HepG2 (cell line): ENCODE data around the gene KXD1. TPM values are rescaled to one million over a fixed set of nuclear protein-coding genes. Genes with fewer than 3 reads are reported as not detected.

Experiments
- ATAC-seq: fragments of 200-7000 bp; cut with Tn5 transposase; 3 replicates; pipeline ENCODE4 v1.9.1; 2020; ENCODE audit warnings: mild to moderate bottlenecking, moderate library complexity
- BruUV-seq: library from RNA; stranded (reverse); fragments of 400-500 nt; replicated peaks from 2 replicates; lab custom pipeline; 2021; lab: Mats Ljungman, UMichigan
- CTCF ChIA-PET: fragments of 300-600 bp; formaldehyde crosslinking; extraction: SDS; loops from one replicate; lab custom pipeline; 2021; ENCODE audit warnings: low total read pairs, inconsistent platforms, low intra/inter-chr PET ratio; lab: Yijun Ruan, JAX
- POLR2A ChIA-PET: fragments of 350-600 bp; sonication (Branson Sonifier 250); formaldehyde crosslinking; loops from one replicate; lab custom pipeline; 2020; ENCODE audit warnings: antibody characterized with exemption, inconsistent platforms; lab: Yijun Ruan, JAX
- DNase-seq: peaks from one replicate; pipeline ENCODE4 v3.0.0-alpha.2; 2015; ENCODE audit warnings: low spot score
- FAIRE-seq: peaks from 3 replicates; lab custom pipeline; 2011; peaks lifted over from hg19 to GRCh38; lab: Jason Lieb, UNC
- H2AFZ ChIP-seq: one replicate; pipeline ENCODE4 v1.6.1; 2011; ENCODE audit warnings: low read length, inconsistent platforms
- H3K27ac ChIP-seq: fragments of 300-600 bp; 3 replicates; pipeline ENCODE4 v1.8.0; 2011; ENCODE audit warnings: mixed run types, mild to moderate bottlenecking, mixed read lengths, low read length, inconsistent platforms; ENCODE audit not compliant: insufficient read depth; ENCODE audit errors: extremely low read length
- H3K27me3 ChIP-seq, 2 experiments: fragments of 200-600 bp in 1 of 2; 2 replicates in 1 of 2; 3 replicates in 1 of 2; pipeline versions ENCODE4 v1.6.0 to v1.8.0; 2011; ENCODE audit warnings: low read length in 2 of 2, mild to moderate bottlenecking in 2 of 2, moderate library complexity in 2 of 2, inconsistent platforms in 1 of 2; ENCODE audit not compliant: insufficient read depth in 2 of 2, control insufficient read depth in 1 of 2
- H3K36me3 ChIP-seq, 2 experiments: fragments of 200-600 bp in 1 of 2; replicated peaks in 1 of 2; 2 replicates in 1 of 2; 3 replicates in 1 of 2; pipeline versions ENCODE4 v1.5.1 to v1.8.0; 2011; ENCODE audit warnings: low read length in 2 of 2, inconsistent platforms in 1 of 2; ENCODE audit not compliant: insufficient read depth in 2 of 2, control insufficient read depth in 1 of 2
- H3K4me1 ChIP-seq: 2 replicates; pipeline ENCODE4 v1.5.1; 2012; ENCODE audit warnings: low read length, inconsistent platforms; ENCODE audit not compliant: insufficient read depth
- H3K4me2 ChIP-seq: 2 replicates; pipeline ENCODE4 v1.6.0; 2011; ENCODE audit warnings: low read depth, low read length, inconsistent platforms
- H3K4me3 ChIP-seq, 3 experiments: fragments of 200-600 bp in 1 of 3; sonication (generic), shearing (Covaris generic) in 1 of 3; replicated peaks in 1 of 3; 2 replicates each; pipeline ENCODE4 v1.5.1; 2011 to 2016; ENCODE audit warnings: low read length in 3 of 3, inconsistent platforms in 2 of 3, low read depth in 2 of 3, mild to moderate bottlenecking in 2 of 3, control low read depth in 1 of 3, mixed read lengths in 1 of 3; ENCODE audit not compliant: insufficient read depth in 1 of 3
- H3K79me2 ChIP-seq: one replicate; pipeline ENCODE4 v1.6.1; 2011; ENCODE audit warnings: low read length, inconsistent platforms; ENCODE audit not compliant: insufficient read depth
- H3K9ac ChIP-seq: 2 replicates; pipeline ENCODE4 v1.6.0; 2011; ENCODE audit warnings: mild to moderate bottlenecking, low read depth, low read length, inconsistent platforms; ENCODE audit not compliant: insufficient read depth
- H3K9me3 ChIP-seq: 2 replicates; pipeline ENCODE4 v1.5.1; 2012; ENCODE audit warnings: mild to moderate bottlenecking, low read length
- H4K20me1 ChIP-seq: 2 replicates; pipeline ENCODE4 v1.6.0; 2011; ENCODE audit warnings: inconsistent platforms, mild to moderate bottlenecking, low read length, moderate library complexity; ENCODE audit not compliant: insufficient read depth
- NR2C2 ChIP-seq: sonication (generic); formaldehyde crosslinking; IDR thresholded peaks from 2 replicates; pipeline ENCODE4 v1.4.0; 2020; ENCODE audit warnings: missing genetic modification reagents, mild to moderate bottlenecking, moderate library complexity, borderline replicate concordance
- RCOR2 ChIP-seq: IDR thresholded peaks from 2 replicates; pipeline ENCODE4 v1.6.1; 2016; ENCODE audit warnings: missing biosample characterization, missing genetic modification reagents
- TBL1XR1 ChIP-seq: fragments of 150-350 bp; IDR thresholded peaks from 2 replicates; pipeline ENCODE4 v1.6.1; 2014; ENCODE audit warnings: borderline replicate concordance, low read length; ENCODE audit not compliant: partially characterized antibody
- ZNF501 ChIP-seq: sonication (generic); formaldehyde crosslinking; IDR thresholded peaks from 2 replicates; pipeline ENCODE4 v1.5.1; 2020; ENCODE audit warnings: mild to moderate bottlenecking, moderate library complexity, missing genetic modification reagents
- ZNF652 ChIP-seq: IDR thresholded peaks from 2 replicates; pipeline ENCODE4 v1.6.1; 2016; ENCODE audit warnings: low read depth, borderline replicate concordance
- ZNF775 ChIP-seq: sonication (generic); formaldehyde crosslinking; IDR thresholded peaks from 2 replicates; pipeline ENCODE4 v1.4.0; 2020; ENCODE audit warnings: missing genetic modification reagents, mild to moderate bottlenecking, moderate library complexity, borderline replicate concordance
- WGBS: methylation state at CpG from one replicate; pipeline ENCODE4 v1.1.6; 2017; ENCODE audit warnings: low lambda C conversion rate; 5-methylcytosine and 5-hydroxymethylcytosine counted together
- in situ Hi-C: cut with HindIII; loops from 2 replicates; pipeline ENCODE4 v1.10.0; 2017; ENCODE audit warnings: low pct_unique_long_range_greater_than_20kb; ENCODE audit not compliant: extremely low pct_ligation_motif_present
- intact Hi-C: fragments of 100-400 bp; cut with micrococcal nuclease; formaldehyde crosslinking; loops from one replicate; pipeline ENCODE4 v1.10.0; 2022; ENCODE audit not compliant: unreplicated experiment
- polyA plus RNA-seq, 8 experiments: library from polyadenylated mRNA; depleted of rRNA in 3 of 8; stranded (reverse) in 7 of 8; unstranded in 1 of 8; fragments of >200 nt; fragmentation: Illumina TruSeq in 4 of 8; extraction: Trizol in 4 of 8; gene quantifications; 2 replicates each; pipeline versions ENCODE4 v1.2.1 to v1.2.3, GENCODE V29; 2011 to 2016; ENCODE audit warnings: low read depth in 4 of 8, missing spikeins in 1 of 8, mixed read lengths in 1 of 8; ENCODE audit not compliant: insufficient read depth in 1 of 8
- total RNA-seq, 5 experiments: library from RNA; depleted of rRNA; stranded (reverse); fragments of >200 nt; fragmentation: Illumina TruSeq; extraction: Trizol; gene quantifications; 2 replicates each; pipeline ENCODE4 v1.2.3, GENCODE V29; 2016; ENCODE audit warnings: low read depth in 1 of 5
- TF ChIP-seq, protein P1 (sequence below): IDR thresholded peaks from 2 replicates; pipeline ENCODE4 v1.6.1; 2016; ENCODE audit warnings: missing genetic modification reagents, missing compliant biosample characterization
- TF ChIP-seq, protein P2 (sequence below): sonication (generic); formaldehyde crosslinking; IDR thresholded peaks from 2 replicates; pipeline ENCODE4 v1.4.0; 2020; ENCODE audit warnings: missing genetic modification reagents, borderline replicate concordance
- TF ChIP-seq, protein P3 (sequence below): IDR thresholded peaks from 2 replicates; pipeline ENCODE4 v1.6.1; 2018; ENCODE audit warnings: missing genetic modification reagents
- TF ChIP-seq, protein P4 (sequence below): IDR thresholded peaks from 2 replicates; pipeline ENCODE4 v1.6.1; 2016; ENCODE audit warnings: mild to moderate bottlenecking
- TF ChIP-seq, protein P5 (sequence below): sonication (generic); formaldehyde crosslinking; IDR thresholded peaks from 2 replicates; pipeline ENCODE4 v1.5.0; 2020; ENCODE audit warnings: mild to moderate bottlenecking, missing genetic modification reagents, moderate library complexity

The KXD1 gene
- total and polyA plus RNA-seq, 2 of the 13 experiments (the other 11 are each of a cell fraction or from before 2014, with no cell fraction given), result 44.6 to 143 TPM

DNA sequence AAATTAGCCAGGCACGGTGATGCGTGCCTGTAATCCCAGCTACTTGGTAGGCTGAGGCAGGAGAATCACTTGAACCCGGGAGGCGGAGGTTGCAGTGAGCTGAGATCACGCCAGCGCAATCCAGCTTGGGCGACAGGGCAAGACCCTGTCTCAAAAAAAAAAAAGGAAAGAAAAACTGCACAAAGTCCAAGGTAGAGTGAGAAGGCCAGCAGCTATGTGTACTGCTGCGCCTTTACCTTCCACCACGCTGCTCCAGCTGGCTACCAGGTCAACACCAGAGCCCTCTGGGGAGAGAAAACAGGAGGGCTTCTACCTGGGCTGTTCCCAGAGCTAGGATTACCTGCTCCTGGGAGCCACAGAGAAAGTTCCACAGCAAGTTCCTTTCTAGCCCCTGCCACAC is 39.0 kb upstream of the KXD1 start (continued):
- no peak for TF ChIP-seq ZNF775
- TF ChIP-seq, all 625 proteins: peak for 115

DNA sequence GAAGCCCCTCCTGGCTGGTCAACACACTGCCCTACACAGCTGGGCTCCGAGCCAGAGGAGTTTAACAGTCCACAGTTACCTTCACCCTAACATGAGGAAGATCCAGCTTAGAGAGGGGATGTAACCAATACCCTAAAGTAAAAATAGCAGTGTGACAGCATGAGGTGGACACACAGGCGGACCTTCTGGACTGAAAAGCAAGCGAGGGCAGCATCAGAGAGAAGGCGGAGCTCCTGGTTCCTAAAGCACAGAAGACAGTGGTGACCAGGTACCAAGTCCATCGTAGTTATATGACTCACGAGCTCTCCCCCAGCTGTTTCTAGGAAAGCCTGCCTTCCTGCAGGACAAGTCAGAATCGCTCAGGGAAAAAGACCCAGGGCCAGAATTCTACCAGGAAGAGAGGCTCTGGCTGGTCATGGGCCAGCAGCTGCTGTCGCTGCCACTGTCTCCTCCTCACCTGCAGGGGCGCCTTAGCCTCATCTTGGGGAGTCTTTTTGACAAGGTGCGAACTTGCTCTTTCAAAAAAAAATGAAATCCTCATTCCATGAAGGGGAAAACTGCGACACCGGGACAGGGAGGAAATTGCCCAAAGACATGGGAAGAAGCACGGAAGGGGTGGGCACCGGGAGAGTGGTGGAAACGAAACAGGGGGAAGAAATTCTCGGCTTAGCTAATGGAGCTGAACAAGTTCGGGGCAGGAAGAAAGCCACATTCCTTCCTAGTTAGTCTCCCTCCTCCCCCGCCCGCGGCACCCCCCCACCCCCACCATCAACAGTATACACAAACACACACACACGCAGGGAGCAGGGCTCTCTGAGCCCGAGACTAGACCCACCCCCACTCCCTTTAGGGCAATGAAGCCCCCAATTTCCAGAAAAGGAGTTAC is 37.5 kb upstream of the KXD1 start:
- CTCF ChIA-PET, result interaction anchor here (0.8 to 1.7 kb wide), 4 partner anchors 32 to 115 kb away, joined by 3 to 4 read pairs (median 3); no protein-coding TSS in a partner anchor
- peak overlapping the region; percentile 99 for H3K9ac ChIP-seq
- 0% methylated on average over 19 of the region's 22 CpGs for WGBS
- POLR2A ChIA-PET, result interaction anchor here (0.5 to 4.2 kb wide), 20 partner anchors 10 to 335 kb away, joined by 3 to 37 read pairs (median 4); partner anchors contain the start of genes GDF15, KXD1, REX1BD and UBA52
- peaks cover 71% of the 10 kb centered on the region for H3K4me1 ChIP-seq
- BruUV-seq, result no TSS peak
- ATAC-seq (peak; percentile 52), DNase-seq (peak; percentile 95), FAIRE-seq (peak; percentile 94)
- peaks cover 14% of the 10 kb centered on the region; the same call in 1 of the 2 replicates for H4K20me1 ChIP-seq
- peak overlapping the region; percentile 95 to 100 (median 96) for H3K4me3 ChIP-seq
- H3K79me2 ChIP-seq, result peaks cover 62% of the 10 kb centered on the region
- no peaks in the 10 kb centered on the region; a peak in 1 of 5 replicates for H3K27me3 ChIP-seq
- H2AFZ ChIP-seq, result no peak overlapping the region
- peak overlapping the region; percentile 94 for H3K27ac ChIP-seq
- no peaks in the 10 kb centered on the region for H3K9me3 ChIP-seq
- in situ Hi-C loops, result loop anchor here (10.0 kb wide), 1 partner anchor 45 kb away; no protein-coding TSS in a partner anchor
- H3K36me3 ChIP-seq, result no peaks in the 10 kb centered on the region
- intact Hi-C loops, result loop anchor here (5.0 to 10.0 kb wide), 2 partner anchors 33 to 235 kb away; partner anchors contain the start of gene JUND
- H3K4me2 ChIP-seq, result peak overlapping the region; percentile 94
- TF ChIP-seq, protein P1, sequence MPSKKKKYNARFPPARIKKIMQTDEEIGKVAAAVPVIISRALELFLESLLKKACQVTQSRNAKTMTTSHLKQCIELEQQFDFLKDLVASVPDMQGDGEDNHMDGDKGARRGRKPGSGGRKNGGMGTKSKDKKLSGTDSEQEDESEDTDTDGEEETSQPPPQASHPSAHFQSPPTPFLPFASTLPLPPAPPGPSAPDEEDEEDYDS, result peak; percentile 56; the same call in 1 of the 2 replicates
- TF ChIP-seq, protein P2, sequence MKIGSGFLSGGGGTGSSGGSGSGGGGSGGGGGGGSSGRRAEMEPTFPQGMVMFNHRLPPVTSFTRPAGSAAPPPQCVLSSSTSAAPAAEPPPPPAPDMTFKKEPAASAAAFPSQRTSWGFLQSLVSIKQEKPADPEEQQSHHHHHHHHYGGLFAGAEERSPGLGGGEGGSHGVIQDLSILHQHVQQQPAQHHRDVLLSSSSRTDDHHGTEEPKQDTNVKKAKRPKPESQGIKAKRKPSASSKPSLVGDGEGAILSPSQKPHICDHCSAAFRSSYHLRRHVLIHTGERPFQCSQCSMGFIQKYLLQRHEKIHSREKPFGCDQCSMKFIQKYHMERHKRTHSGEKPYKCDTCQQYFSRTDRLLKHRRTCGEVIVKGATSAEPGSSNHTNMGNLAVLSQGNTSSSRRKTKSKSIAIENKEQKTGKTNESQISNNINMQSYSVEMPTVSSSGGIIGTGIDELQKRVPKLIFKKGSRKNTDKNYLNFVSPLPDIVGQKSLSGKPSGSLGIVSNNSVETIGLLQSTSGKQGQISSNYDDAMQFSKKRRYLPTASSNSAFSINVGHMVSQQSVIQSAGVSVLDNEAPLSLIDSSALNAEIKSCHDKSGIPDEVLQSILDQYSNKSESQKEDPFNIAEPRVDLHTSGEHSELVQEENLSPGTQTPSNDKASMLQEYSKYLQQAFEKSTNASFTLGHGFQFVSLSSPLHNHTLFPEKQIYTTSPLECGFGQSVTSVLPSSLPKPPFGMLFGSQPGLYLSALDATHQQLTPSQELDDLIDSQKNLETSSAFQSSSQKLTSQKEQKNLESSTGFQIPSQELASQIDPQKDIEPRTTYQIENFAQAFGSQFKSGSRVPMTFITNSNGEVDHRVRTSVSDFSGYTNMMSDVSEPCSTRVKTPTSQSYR (CRISPR knock-in tag), result peak; percentile 49; the same call in 1 of the 2 replicates
- TF ChIP-seq ZNF652 (CRISPR knock-in tag) (no peak), NR2C2 (peak; percentile 36; the same call in 1 of the 2 replicates), RCOR2 (CRISPR knock-in tag) (0 out of 2 replicates have a peak, but pooled peaks have one; percentile 31), ZNF501 (CRISPR knock-in tag) (peak; percentile 32; the same call in 1 of the 2 replicates), TBL1XR1 (peak; percentile 57)
- TF ChIP-seq, protein P3, sequence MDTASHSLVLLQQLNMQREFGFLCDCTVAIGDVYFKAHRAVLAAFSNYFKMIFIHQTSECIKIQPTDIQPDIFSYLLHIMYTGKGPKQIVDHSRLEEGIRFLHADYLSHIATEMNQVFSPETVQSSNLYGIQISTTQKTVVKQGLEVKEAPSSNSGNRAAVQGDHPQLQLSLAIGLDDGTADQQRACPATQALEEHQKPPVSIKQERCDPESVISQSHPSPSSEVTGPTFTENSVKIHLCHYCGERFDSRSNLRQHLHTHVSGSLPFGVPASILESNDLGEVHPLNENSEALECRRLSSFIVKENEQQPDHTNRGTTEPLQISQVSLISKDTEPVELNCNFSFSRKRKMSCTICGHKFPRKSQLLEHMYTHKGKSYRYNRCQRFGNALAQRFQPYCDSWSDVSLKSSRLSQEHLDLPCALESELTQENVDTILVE, result peak; percentile 22; the same call in 1 of the 2 replicates
- TF ChIP-seq, protein P4, sequence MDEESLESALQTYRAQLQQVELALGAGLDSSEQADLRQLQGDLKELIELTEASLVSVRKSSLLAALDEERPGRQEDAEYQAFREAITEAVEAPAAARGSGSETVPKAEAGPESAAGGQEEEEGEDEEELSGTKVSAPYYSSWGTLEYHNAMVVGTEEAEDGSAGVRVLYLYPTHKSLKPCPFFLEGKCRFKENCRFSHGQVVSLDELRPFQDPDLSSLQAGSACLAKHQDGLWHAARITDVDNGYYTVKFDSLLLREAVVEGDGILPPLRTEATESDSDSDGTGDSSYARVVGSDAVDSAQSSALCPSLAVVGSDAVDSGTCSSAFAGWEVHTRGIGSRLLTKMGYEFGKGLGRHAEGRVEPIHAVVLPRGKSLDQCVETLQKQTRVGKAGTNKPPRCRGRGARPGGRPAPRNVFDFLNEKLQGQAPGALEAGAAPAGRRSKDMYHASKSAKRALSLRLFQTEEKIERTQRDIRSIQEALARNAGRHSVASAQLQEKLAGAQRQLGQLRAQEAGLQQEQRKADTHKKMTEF, result peak; percentile 66
- TF ChIP-seq, protein P5, sequence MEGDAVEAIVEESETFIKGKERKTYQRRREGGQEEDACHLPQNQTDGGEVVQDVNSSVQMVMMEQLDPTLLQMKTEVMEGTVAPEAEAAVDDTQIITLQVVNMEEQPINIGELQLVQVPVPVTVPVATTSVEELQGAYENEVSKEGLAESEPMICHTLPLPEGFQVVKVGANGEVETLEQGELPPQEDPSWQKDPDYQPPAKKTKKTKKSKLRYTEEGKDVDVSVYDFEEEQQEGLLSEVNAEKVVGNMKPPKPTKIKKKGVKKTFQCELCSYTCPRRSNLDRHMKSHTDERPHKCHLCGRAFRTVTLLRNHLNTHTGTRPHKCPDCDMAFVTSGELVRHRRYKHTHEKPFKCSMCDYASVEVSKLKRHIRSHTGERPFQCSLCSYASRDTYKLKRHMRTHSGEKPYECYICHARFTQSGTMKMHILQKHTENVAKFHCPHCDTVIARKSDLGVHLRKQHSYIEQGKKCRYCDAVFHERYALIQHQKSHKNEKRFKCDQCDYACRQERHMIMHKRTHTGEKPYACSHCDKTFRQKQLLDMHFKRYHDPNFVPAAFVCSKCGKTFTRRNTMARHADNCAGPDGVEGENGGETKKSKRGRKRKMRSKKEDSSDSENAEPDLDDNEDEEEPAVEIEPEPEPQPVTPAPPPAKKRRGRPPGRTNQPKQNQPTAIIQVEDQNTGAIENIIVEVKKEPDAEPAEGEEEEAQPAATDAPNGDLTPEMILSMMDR (CRISPR knock-in tag), result peak; percentile 62
